ENCODE data around the gene HDAC4. TPM values are rescaled to one million over a fixed set of nuclear protein-coding genes. Genes with fewer than 3 reads are reported as not detected.

Gene HDAC4
- total and polyA plus RNA-seq, 2 experiments from 2014 or later, result 8.1 to 41.8 TPM

- TF ChIP-seq ZNF462 (CRISPR knock-in tag; IDR thresholded peaks at IDR 0.05) (no peak), NANOG (IDR thresholded peaks at IDR 0.05; ENCODE audit: borderline replicate concordance) (no peak), CREB1 (CRISPR knock-in tag; IDR thresholded peaks at IDR 0.05; ENCODE audit: low read depth) (no peak), ZNF331 (CRISPR knock-in tag; IDR thresholded peaks at IDR 0.05; ENCODE audit: low read depth) (no peak), EZH2 (IDR thresholded peaks at IDR 0.05; ENCODE audit: low read depth, unreplicated experiment) (no peak), ZNF114 (CRISPR knock-in tag; IDR thresholded peaks at IDR 0.05) (no peak), ETS1 (IDR thresholded peaks at IDR 0.05) (no peak), POLR2AphosphoS5 (IDR thresholded peaks at IDR 0.05; ENCODE audit: low read depth) (no peak)
Measured at GRCh38 chr2:239000500-239001073, 400.2 kb downstream of the HDAC4 start (continued).

- H2AFZ ChIP-seq, result no peak overlapping the region
- no peak for DNase-seq (ENCODE audit: low spot score)
- peaks cover 13% of the 10 kb centered on the region for H3K9me3 Mint-ChIP-seq
- H3K27ac Mint-ChIP-seq, result no peak overlapping the region; the same call in 1 of the 2 replicates
- H3K36me3 ChIP-seq (ENCODE audit: insufficient read depth), result no peaks in the 10 kb centered on the region
- no peaks in the 10 kb centered on the region for H3K4me1 Mint-ChIP-seq
- no peak for ATAC-seq
- H3K79me2 ChIP-seq (replicated peaks; ENCODE audit: insufficient read depth), result no peaks in the 10 kb centered on the region
- H3F3A ChIP-seq (replicated peaks; ENCODE audit: low read depth), result no peaks in the 10 kb centered on the region
- H3K27me3 ChIP-seq (ENCODE audit: insufficient read depth), result no peaks in the 10 kb centered on the region
- no peaks in the 10 kb centered on the region for H4K20me1 ChIP-seq (replicated peaks; ENCODE audit: insufficient read depth)
- H3K4me2 ChIP-seq, result no peak overlapping the region
- no peak overlapping the region for H3K4me3 ChIP-seq
- H3K9me2 ChIP-seq (ENCODE audit: insufficient read depth), result no peaks in the 10 kb centered on the region
- H3K27ac ChIP-seq (ENCODE audit: low read depth), result no peak overlapping the region
- H3K4me3 Mint-ChIP-seq, result no peak overlapping the region
- H3K36me3 Mint-ChIP-seq (ENCODE audit: low read depth), result no peaks in the 10 kb centered on the region
- H3K27me3 Mint-ChIP-seq (ENCODE audit: insufficient read depth, low read depth, poor library complexity), result peaks cover 2% of the 10 kb centered on the region
- H3K4me1 ChIP-seq (ENCODE audit: insufficient read depth), result no peaks in the 10 kb centered on the region
- TF ChIP-seq NANOG (IDR thresholded peaks at IDR 0.05; ENCODE audit: borderline replicate concordance), result no peak
- TF ChIP-seq EZH2 (IDR thresholded peaks at IDR 0.05; ENCODE audit: low read depth, unreplicated experiment), result no peak
- no peak for TF ChIP-seq CREB1 (CRISPR knock-in tag; IDR thresholded peaks at IDR 0.05; ENCODE audit: low read depth)
- no peak for TF ChIP-seq JUNB (IDR thresholded peaks at IDR 0.05; ENCODE audit: unreplicated experiment)
- TF ChIP-seq, protein P1, sequence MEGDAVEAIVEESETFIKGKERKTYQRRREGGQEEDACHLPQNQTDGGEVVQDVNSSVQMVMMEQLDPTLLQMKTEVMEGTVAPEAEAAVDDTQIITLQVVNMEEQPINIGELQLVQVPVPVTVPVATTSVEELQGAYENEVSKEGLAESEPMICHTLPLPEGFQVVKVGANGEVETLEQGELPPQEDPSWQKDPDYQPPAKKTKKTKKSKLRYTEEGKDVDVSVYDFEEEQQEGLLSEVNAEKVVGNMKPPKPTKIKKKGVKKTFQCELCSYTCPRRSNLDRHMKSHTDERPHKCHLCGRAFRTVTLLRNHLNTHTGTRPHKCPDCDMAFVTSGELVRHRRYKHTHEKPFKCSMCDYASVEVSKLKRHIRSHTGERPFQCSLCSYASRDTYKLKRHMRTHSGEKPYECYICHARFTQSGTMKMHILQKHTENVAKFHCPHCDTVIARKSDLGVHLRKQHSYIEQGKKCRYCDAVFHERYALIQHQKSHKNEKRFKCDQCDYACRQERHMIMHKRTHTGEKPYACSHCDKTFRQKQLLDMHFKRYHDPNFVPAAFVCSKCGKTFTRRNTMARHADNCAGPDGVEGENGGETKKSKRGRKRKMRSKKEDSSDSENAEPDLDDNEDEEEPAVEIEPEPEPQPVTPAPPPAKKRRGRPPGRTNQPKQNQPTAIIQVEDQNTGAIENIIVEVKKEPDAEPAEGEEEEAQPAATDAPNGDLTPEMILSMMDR (conservative IDR thresholded peaks at IDR 0.05; ENCODE audit: low read depth in 2 of 2), result no peak
Measured at GRCh38 chr2:239000089-239000488, 400.7 kb downstream of the HDAC4 start.

All from GM23338 (cell line).